HepG2 (cell line): Measurements from ENCODE around the gene PRXL2B. TPM values are rescaled to one million over a fixed set of nuclear protein-coding genes. Genes with fewer than 3 reads are reported as not detected.

Source experiments
- ATAC-seq: fragments of 200-7000 bp; cut with Tn5 transposase; 3 replicates; pipeline ENCODE4 v1.9.1; 2020; ENCODE audit warnings: mild to moderate bottlenecking, moderate library complexity
- BruUV-seq: library from RNA; stranded (reverse); fragments of 400-500 nt; replicated peaks from 2 replicates; lab custom pipeline; 2021; lab: Mats Ljungman, UMichigan
- CTCF ChIA-PET: fragments of 300-600 bp; formaldehyde crosslinking; extraction: SDS; loops from one replicate; lab custom pipeline; 2021; ENCODE audit warnings: low total read pairs, inconsistent platforms, low intra/inter-chr PET ratio; lab: Yijun Ruan, JAX
- POLR2A ChIA-PET: fragments of 350-600 bp; sonication (Branson Sonifier 250); formaldehyde crosslinking; loops from one replicate; lab custom pipeline; 2020; ENCODE audit warnings: antibody characterized with exemption, inconsistent platforms; lab: Yijun Ruan, JAX
- DNase-seq: peaks from one replicate; pipeline ENCODE4 v3.0.0-alpha.2; 2015; ENCODE audit warnings: low spot score
- FAIRE-seq: peaks from 3 replicates; lab custom pipeline; 2011; peaks lifted over from hg19 to GRCh38; lab: Jason Lieb, UNC
- H2AFZ ChIP-seq: one replicate; pipeline ENCODE4 v1.6.1; 2011; ENCODE audit warnings: low read length, inconsistent platforms
- H3K27ac ChIP-seq: fragments of 300-600 bp; 3 replicates; pipeline ENCODE4 v1.8.0; 2011; ENCODE audit warnings: mixed run types, mild to moderate bottlenecking, mixed read lengths, low read length, inconsistent platforms; ENCODE audit not compliant: insufficient read depth; ENCODE audit errors: extremely low read length
- H3K27me3 ChIP-seq, 2 experiments: fragments of 200-600 bp in 1 of 2; 2 replicates in 1 of 2; 3 replicates in 1 of 2; pipeline versions ENCODE4 v1.6.0 to v1.8.0; 2011; ENCODE audit warnings: low read length in 2 of 2, mild to moderate bottlenecking in 2 of 2, moderate library complexity in 2 of 2, inconsistent platforms in 1 of 2; ENCODE audit not compliant: insufficient read depth in 2 of 2, control insufficient read depth in 1 of 2
- H3K36me3 ChIP-seq, 2 experiments: fragments of 200-600 bp in 1 of 2; replicated peaks in 1 of 2; 2 replicates in 1 of 2; 3 replicates in 1 of 2; pipeline versions ENCODE4 v1.5.1 to v1.8.0; 2011; ENCODE audit warnings: low read length in 2 of 2, inconsistent platforms in 1 of 2; ENCODE audit not compliant: insufficient read depth in 2 of 2, control insufficient read depth in 1 of 2
- H3K4me1 ChIP-seq: 2 replicates; pipeline ENCODE4 v1.5.1; 2012; ENCODE audit warnings: low read length, inconsistent platforms; ENCODE audit not compliant: insufficient read depth
- H3K4me2 ChIP-seq: 2 replicates; pipeline ENCODE4 v1.6.0; 2011; ENCODE audit warnings: low read depth, low read length, inconsistent platforms
- H3K4me3 ChIP-seq, 3 experiments: fragments of 200-600 bp in 1 of 3; sonication (generic), shearing (Covaris generic) in 1 of 3; replicated peaks in 1 of 3; 2 replicates each; pipeline ENCODE4 v1.5.1; 2011 to 2016; ENCODE audit warnings: low read length in 3 of 3, inconsistent platforms in 2 of 3, low read depth in 2 of 3, mild to moderate bottlenecking in 2 of 3, control low read depth in 1 of 3, mixed read lengths in 1 of 3; ENCODE audit not compliant: insufficient read depth in 1 of 3
- H3K79me2 ChIP-seq: one replicate; pipeline ENCODE4 v1.6.1; 2011; ENCODE audit warnings: low read length, inconsistent platforms; ENCODE audit not compliant: insufficient read depth
- H3K9ac ChIP-seq: 2 replicates; pipeline ENCODE4 v1.6.0; 2011; ENCODE audit warnings: mild to moderate bottlenecking, low read depth, low read length, inconsistent platforms; ENCODE audit not compliant: insufficient read depth
- H3K9me3 ChIP-seq: 2 replicates; pipeline ENCODE4 v1.5.1; 2012; ENCODE audit warnings: mild to moderate bottlenecking, low read length
- H4K20me1 ChIP-seq: 2 replicates; pipeline ENCODE4 v1.6.0; 2011; ENCODE audit warnings: inconsistent platforms, mild to moderate bottlenecking, low read length, moderate library complexity; ENCODE audit not compliant: insufficient read depth
- ATAD3A ChIP-seq: sonication (generic); formaldehyde crosslinking; IDR thresholded peaks from 2 replicates; pipeline ENCODE4 v1.4.0; 2020; ENCODE audit warnings: missing genetic modification reagents
- EZH2 ChIP-seq: conservative IDR thresholded peaks from 2 replicates; pipeline ENCODE4 v1.6.1; 2012; ENCODE audit warnings: mild to moderate bottlenecking, low read depth, low read length, moderate library complexity
- GFI1 ChIP-seq: sonication (generic); formaldehyde crosslinking; IDR thresholded peaks from 2 replicates; pipeline ENCODE4 v1.5.0; 2020; ENCODE audit warnings: missing genetic modification reagents, mild to moderate bottlenecking, borderline replicate concordance
- IRF2 ChIP-seq: IDR thresholded peaks from 2 replicates; pipeline ENCODE4 v1.6.1; 2018; ENCODE audit warnings: missing genetic modification reagents, missing compliant biosample characterization
- JARID2 ChIP-seq: sonication (generic); formaldehyde crosslinking; IDR thresholded peaks from 2 replicates; pipeline ENCODE4 v1.8.1; 2023; ENCODE audit warnings: missing genetic modification reagents, inconsistent platforms; ENCODE audit not compliant: insufficient replicate concordance
- MED1 ChIP-seq: sonication (generic); formaldehyde crosslinking; IDR thresholded peaks from 2 replicates; pipeline ENCODE4 v1.4.0; 2020; ENCODE audit warnings: missing genetic modification reagents
- NR0B2 ChIP-seq: sonication (generic); formaldehyde crosslinking; IDR thresholded peaks from 2 replicates; pipeline ENCODE4 v1.4.0; 2020; ENCODE audit warnings: mild to moderate bottlenecking, missing genetic modification reagents
- POLR2AphosphoS2 ChIP-seq: IDR thresholded peaks from 2 replicates; pipeline ENCODE4 v1.6.1; 2011; ENCODE audit warnings: low read depth, low read length, improper control_type of control experiment
- STAT5B ChIP-seq: sonication (generic); formaldehyde crosslinking; IDR thresholded peaks from 2 replicates; pipeline ENCODE4 v1.4.0; 2020; ENCODE audit warnings: missing genetic modification reagents
- THYN1 ChIP-seq: sonication (generic); formaldehyde crosslinking; IDR thresholded peaks from 2 replicates; pipeline ENCODE4 v1.8.1; 2023; ENCODE audit warnings: low read depth, mild to moderate bottlenecking, moderate library complexity, missing genetic modification reagents, borderline replicate concordance
- ZBTB25 ChIP-seq: IDR thresholded peaks from 2 replicates; pipeline ENCODE4 v1.6.1; 2018; ENCODE audit warnings: missing genetic modification reagents
- ZHX2 ChIP-seq, 2 experiments: sonication (generic) in 1 of 2; formaldehyde crosslinking in 1 of 2; IDR thresholded peaks; 2 replicates each; pipeline versions ENCODE4 v1.6.1 to v1.9.0; 2014 to 2022; ENCODE audit warnings: antibody characterized with exemption in 1 of 2, borderline replicate concordance in 1 of 2, inconsistent platforms in 1 of 2, low read depth in 1 of 2, missing genetic modification reagents in 1 of 2
- ZNF652 ChIP-seq: IDR thresholded peaks from 2 replicates; pipeline ENCODE4 v1.6.1; 2016; ENCODE audit warnings: low read depth, borderline replicate concordance
- WGBS: methylation state at CpG from one replicate; pipeline ENCODE4 v1.1.6; 2017; ENCODE audit warnings: low lambda C conversion rate; 5-methylcytosine and 5-hydroxymethylcytosine counted together
- in situ Hi-C: cut with HindIII; loops from 2 replicates; pipeline ENCODE4 v1.10.0; 2017; ENCODE audit warnings: low pct_unique_long_range_greater_than_20kb; ENCODE audit not compliant: extremely low pct_ligation_motif_present
- intact Hi-C: fragments of 100-400 bp; cut with micrococcal nuclease; formaldehyde crosslinking; loops from one replicate; pipeline ENCODE4 v1.10.0; 2022; ENCODE audit not compliant: unreplicated experiment
- polyA plus RNA-seq, 8 experiments: library from polyadenylated mRNA; depleted of rRNA in 3 of 8; stranded (reverse) in 7 of 8; unstranded in 1 of 8; fragments of >200 nt; fragmentation: Illumina TruSeq in 4 of 8; extraction: Trizol in 4 of 8; gene quantifications; 2 replicates each; pipeline versions ENCODE4 v1.2.1 to v1.2.3, GENCODE V29; 2011 to 2016; ENCODE audit warnings: low read depth in 4 of 8, missing spikeins in 1 of 8, mixed read lengths in 1 of 8; ENCODE audit not compliant: insufficient read depth in 1 of 8
- total RNA-seq, 5 experiments: library from RNA; depleted of rRNA; stranded (reverse); fragments of >200 nt; fragmentation: Illumina TruSeq; extraction: Trizol; gene quantifications; 2 replicates each; pipeline ENCODE4 v1.2.3, GENCODE V29; 2016; ENCODE audit warnings: low read depth in 1 of 5

Gene PRXL2B
- total and polyA plus RNA-seq, 2 of the 13 experiments (the other 11 are each of a cell fraction or from before 2014, with no cell fraction given), result 16.8 to 22.1 TPM

GRCh38 chr1:2636733-2637132, 50.2 kb downstream of the PRXL2B start:
- ChIA-PET POLR2A (interaction anchor here (0.6 kb wide), 1 partner anchor 33 kb away, joined by 3 read pairs; no protein-coding TSS in a partner anchor), CTCF (no interaction called here)
- H3K9ac ChIP-seq, result no peak overlapping the region
- peaks cover 33% of the 10 kb centered on the region for H3K4me1 ChIP-seq
- DNase-seq (no peak), FAIRE-seq (no peak), ATAC-seq (no peak)
- no peak overlapping the region for H3K4me2 ChIP-seq
- no peaks in the 10 kb centered on the region for H3K79me2 ChIP-seq
- no peak overlapping the region for H2AFZ ChIP-seq
- BruUV-seq, result no TSS peak
- peaks cover 2 to 10% of the 10 kb centered on the region in 2 experiments; a peak in 2 of 5 replicates for H3K27me3 ChIP-seq
- in situ Hi-C loops (no loop called here), intact Hi-C loops (loop anchor here (10.0 kb wide), 1 partner anchor 52 kb away; the partner anchor contains the start of gene PRXL2B)
- H3K36me3 ChIP-seq, result no peaks in the 10 kb centered on the region
- H4K20me1 ChIP-seq, result no peaks in the 10 kb centered on the region
- H3K27ac ChIP-seq, result no peak overlapping the region
- peaks cover 7% of the 10 kb centered on the region; the same call in 1 of the 2 replicates for H3K9me3 ChIP-seq
- 71% methylated on average over 6 of the region's 7 CpGs for WGBS
- H3K4me3 ChIP-seq, result no peak overlapping the region
- TF ChIP-seq ATAD3A (no peak), ZHX2 (IDR thresholded peaks at IDR 0.05; ENCODE audit: low read depth) (no peak), ZHX2 (CRISPR knock-in tag; IDR thresholded peaks at IDR 0.05; ENCODE audit: borderline replicate concordance) (no peak), EZH2 (no peak), POLR2AphosphoS2 (no peak), THYN1 (CRISPR knock-in tag) (no peak), MED1 (CRISPR knock-in tag) (no peak), STAT5B (CRISPR knock-in tag) (no peak), GFI1 (CRISPR knock-in tag) (no peak), ZNF652 (CRISPR knock-in tag) (no peak), IRF2 (CRISPR knock-in tag) (no peak), JARID2 (CRISPR knock-in tag) (no peak), NR0B2 (CRISPR knock-in tag) (no peak), ZBTB25 (CRISPR knock-in tag) (no peak)
